HG02623 (cell line): ENCODE data around the gene ANO8.
"Not testable (repeated sequence)": the region's sequence is repeated elsewhere in the genome, so short reads cannot be mapped to it uniquely, and the experiment has no call there.

Source experiments
- ATAC-seq: cut with Tn5 transposase; IDR thresholded peaks from one replicate; pipeline ENCODE4 v1.9.1; 2021; ENCODE audit warnings: moderate library complexity; ENCODE audit not compliant: unreplicated experiment

Gene ANO8, protein sequence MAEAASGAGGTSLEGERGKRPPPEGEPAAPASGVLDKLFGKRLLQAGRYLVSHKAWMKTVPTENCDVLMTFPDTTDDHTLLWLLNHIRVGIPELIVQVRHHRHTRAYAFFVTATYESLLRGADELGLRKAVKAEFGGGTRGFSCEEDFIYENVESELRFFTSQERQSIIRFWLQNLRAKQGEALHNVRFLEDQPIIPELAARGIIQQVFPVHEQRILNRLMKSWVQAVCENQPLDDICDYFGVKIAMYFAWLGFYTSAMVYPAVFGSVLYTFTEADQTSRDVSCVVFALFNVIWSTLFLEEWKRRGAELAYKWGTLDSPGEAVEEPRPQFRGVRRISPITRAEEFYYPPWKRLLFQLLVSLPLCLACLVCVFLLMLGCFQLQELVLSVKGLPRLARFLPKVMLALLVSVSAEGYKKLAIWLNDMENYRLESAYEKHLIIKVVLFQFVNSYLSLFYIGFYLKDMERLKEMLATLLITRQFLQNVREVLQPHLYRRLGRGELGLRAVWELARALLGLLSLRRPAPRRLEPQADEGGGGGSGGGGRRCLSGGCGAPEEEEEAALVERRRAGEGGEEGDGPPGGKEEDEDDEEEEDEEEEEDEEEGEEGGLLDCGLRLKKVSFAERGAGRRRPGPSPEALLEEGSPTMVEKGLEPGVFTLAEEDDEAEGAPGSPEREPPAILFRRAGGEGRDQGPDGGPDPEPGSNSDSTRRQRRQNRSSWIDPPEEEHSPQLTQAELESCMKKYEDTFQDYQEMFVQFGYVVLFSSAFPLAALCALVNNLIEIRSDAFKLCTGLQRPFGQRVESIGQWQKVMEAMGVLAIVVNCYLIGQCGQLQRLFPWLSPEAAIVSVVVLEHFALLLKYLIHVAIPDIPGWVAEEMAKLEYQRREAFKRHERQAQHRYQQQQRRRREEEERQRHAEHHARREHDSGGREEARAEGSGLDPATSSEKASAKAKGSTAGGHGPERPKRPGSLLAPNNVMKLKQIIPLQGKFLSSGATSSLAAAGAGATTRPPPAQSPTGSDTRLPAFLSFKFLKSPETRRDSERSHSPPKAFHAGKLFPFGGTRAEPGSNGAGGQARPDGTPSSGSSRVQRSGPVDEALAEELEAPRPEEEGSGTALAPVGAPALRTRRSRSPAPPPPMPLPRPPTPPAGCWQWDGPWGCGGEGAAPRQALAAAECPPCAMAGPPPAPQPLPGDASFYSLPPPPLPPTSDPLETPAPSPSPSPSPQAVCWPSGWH

GRCh38 chr19:17334414-17335409 lies at the start of gene ANO8:
Gene ANO8, minus strand, starts transcription at chr19:17334855. Its CDS starts 185 bp downstream, at chr19:17334670.
- peak; percentile 35 for ATAC-seq

DNA sequence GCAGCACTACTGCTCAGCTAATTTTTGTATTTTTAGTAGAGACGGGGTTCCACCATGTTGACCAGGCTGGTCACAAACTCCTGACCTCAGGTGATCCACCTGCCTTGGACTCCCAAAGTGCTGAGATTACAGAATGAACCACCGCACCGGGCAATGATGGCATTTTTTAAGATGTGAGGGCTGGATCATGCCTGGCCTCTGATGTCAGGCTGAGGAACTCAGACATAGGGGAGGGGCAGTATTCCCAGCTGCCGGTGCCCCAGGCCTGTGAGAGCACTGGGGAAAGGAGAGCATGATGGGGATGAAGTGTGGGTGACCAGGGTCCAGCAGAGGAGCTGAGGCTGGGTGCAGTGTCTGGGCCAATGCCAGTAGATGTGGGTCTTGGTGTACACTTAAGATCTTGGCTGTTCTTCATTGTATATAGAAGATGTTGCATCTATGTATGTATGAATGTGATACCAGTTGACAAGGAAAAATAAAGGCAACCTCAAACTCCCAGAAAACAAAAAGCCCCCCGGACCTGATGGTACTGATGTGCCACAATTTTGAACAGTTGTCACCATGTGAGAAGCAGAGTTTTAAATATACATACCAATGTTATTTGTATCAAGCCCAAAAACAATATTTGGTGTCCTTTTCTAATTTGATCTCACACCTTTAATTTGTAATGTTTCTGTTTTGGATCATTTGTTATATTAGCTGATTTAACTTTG lies 45.9 kb upstream of the ANO8 start:
- no peak for ATAC-seq

DNA sequence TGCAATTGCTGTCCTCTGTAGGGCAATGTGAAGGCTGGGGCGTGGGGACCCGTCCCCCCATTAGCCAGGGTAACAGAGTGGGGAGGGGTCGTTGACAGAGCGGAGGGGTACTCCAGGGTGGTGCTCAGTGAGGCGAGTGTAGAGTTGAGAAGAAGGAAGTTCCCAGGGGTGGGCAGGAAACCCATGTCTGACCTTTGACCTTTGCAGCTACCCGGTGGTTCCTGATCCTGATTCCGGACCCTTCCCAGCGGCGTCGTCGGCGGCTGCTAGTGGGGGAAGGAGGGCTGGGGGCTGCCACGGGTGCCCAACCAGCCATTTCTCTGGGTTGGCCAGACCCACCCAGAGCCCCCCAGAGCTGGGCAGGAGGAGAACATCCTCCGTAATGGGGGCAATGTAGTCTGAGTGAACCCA lies 44.6 kb upstream of the ANO8 start:
- no peak for ATAC-seq

- ATAC-seq: no peak
Observed at GRCh38 chr19:17378271-17378670, 43.6 kb upstream of the ANO8 start.

DNA sequence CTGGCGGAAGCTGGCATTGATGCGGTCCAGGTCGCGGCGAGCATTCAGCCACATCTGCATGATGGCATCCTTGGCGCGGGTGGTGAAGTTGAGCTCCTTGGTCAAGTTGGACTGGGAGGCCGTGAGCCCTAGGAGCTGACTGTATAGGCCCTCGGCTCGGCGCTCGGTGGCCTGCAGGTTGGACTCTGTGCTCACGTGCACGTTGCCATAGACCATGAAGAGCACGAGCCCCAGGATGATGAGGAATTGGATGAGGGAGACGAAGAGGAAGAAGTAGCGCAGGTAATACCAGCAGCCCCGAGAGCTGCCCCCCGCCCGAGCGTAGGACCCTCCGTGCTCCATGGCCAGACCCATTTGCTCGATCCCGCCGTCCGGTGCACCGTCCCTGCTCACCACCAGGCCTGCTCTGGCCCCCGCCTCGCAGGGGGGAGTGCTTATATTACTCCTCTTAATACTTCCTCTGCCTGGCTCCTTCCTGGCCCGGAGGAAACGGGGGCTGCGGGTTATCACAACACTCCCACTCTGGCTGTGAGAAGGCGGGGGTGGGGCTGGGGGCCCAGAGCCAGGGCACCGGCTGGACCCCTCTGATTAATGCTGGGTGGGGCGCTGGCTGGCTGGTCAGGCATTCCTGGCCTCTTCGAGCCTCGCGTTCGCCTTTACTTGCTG lies 42.4 kb upstream of the ANO8 start, which contains the start of gene PLVAP:
Gene PLVAP (minus strand): TSS at position 408 of the 666 bp plus-strand sequence. CDS start 54 bp downstream, at position 354.
- ATAC-seq: no peak

DNA sequence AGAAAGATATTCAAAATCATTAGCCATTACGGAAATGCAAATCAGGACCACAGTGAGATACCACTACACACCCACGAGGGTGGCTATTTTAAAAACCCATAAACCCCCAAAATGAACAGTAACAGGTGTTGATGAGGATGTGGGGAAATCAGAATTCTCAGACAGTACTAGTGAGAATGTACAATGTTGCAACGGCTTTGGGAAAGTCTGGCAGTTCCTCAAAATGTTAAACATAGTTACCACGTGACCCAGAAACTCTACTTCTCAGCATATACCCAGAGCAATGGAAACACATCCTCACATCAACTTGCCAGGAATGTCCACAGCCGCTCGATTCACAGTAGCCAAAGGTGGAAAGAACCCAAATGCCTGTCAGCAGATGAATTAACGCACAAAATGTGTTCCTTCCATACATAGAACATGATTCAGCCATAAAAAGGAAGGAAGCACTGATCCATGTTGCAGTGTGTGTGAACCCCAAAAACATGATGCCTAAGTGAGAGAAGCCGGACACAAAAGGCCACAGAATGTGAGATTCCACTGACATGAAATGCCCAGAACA lies 35.5 kb upstream of the ANO8 start:
- peak; percentile 68 for ATAC-seq

DNA sequence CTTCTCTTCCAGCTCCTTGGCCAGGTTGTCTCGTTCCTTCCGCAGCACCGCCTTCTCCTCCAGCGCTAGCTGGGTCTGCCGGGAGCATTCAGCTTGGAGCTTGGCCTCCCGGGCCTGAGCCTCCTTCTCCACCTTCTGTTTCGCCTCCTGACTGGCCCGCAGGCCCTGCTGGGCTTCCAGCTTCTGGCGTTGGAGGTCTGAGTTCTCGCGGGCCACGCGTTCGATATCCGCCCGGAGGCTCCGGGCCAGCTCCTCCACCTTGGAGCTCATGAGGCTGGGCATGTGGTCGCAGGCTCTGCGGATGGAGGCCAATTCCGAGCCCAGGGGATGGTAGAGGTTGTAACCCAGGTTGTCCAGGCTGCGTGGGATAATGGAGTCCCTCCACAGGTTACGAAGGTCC lies 30.7 kb upstream of the ANO8 start:
- ATAC-seq: no peak

GRCh38 chr19:17363852-17364605 lies 29.4 kb upstream of the ANO8 start:
- ATAC-seq: not testable (repeated sequence)

DNA sequence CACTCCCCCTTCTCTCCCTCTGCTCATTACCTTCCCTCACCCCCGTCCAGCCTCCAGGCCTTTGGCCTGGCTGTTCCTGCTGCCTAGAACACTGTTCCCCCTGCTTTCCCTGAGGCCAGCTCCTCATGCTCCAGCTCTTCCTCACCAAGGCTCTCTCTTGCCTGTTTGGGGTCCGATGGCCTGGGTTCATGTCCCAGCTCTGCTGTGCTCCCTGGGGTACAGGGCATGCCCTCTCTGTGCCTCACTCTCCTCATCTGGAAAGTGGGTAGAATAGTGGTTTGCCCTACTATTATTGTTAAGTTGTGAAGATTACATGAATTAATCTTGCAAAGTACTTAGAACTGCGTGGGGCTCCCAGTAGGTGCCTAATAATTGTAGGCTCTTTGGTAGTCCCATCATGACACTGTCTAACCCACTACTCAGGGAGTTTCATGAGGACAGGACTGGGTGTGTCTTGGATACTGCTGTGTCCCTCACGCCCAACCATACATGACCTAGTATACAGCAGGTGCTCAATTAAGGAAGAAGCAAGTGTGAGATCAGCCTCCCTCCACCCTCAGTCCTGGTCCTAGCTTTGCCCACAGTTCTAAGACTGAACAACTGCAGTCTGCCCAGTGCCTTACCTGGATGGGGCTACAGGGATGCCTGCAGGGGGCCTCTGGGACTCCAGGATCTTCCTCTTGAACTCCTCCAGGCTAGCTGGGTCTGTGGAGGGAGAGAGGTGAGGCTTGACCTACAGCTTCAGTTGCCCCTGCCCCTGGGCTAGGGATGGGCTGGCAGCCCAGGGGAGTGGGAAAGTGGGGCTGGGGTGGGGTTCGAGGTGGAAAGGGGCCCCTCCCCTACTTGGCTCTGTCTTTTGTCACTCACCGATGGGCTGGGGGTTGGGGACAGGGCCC lies 25.5 kb upstream of the ANO8 start:
- ATAC-seq: no peak

DNA sequence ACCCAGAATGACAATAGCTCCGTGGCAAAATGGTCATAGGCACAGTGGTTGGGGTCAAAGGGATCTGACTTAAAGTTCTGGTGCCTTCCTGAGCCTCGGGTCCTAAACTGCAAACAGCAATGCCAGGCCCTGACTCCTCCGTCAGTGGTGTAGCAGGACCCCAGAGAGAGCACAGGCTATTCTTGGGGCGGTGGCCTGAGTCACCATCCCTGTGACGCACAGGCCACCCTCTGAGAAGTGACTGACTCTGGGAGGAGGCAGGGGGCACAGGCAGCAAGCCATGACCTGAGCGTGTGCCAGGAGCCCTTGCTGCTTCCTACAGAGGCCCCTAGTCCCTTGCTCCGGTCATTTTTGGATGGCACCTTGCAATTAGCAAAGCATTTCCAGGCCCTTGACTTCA lies 23.7 kb upstream of the ANO8 start:
- no peak for ATAC-seq

- no peak for ATAC-seq
Observed at GRCh38 chr19:17357724-17358123, 23.1 kb upstream of the ANO8 start.

- ATAC-seq: no peak
Observed at GRCh38 chr19:17357078-17357666, 22.5 kb upstream of the ANO8 start.

GRCh38 chr19:17353386-17353785 lies 18.7 kb upstream of the ANO8 start:
- no peak for ATAC-seq

- ATAC-seq: no peak
Observed at GRCh38 chr19:17352608-17353280, 18.1 kb upstream of the ANO8 start.

DNA sequence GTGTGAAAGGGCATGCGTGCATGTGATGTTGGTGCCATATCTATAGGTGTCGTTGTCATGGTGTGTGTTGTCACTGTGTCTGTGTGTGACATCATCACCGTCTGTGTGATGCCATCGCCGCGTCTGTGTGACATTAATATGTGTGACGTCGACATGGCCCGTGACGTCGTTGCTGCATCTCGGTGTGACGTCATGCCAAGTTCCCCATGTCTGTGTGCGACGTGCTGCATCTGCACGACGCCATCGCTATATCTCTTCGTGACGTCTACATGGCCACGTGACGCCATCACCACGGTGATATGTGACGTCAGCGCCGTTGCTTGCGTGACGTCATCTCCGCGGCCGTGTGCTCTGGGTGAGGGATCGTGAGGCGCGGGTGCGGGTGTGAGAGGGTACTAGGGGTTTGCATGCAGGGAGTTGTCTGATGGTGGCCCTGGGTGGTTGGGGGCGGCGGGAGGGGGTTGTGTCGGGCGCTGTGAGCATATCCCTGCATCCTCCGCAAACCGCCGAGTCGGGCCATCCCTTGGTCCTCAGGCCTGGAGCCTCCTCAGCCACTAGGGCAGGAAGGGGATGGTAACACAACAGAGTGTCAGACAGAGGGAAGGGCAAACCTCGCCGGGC lies 17.3 kb upstream of the ANO8 start:
- no peak for ATAC-seq
